Esophagus muscularis mucosa (tissue), 4 donors: Measurements from ENCODE around the gene HMGN3.

Source experiments
- EP300 ChIP-seq: sonication (generic); formaldehyde crosslinking; IDR thresholded peaks from one replicate; pipeline ENCODE4 v1.6.1; 2017; ENCODE audit warnings: antibody characterized with exemption
- POLR2A ChIP-seq: fragments of 450-650 bp; IDR thresholded peaks from one replicate; pipeline ENCODE4 v1.6.1; 2017; ENCODE audit warnings: antibody characterized with exemption, moderate library complexity, mild to moderate bottlenecking, low read depth
- POLR2AphosphoS5 ChIP-seq, 2 donors: sonication (generic); formaldehyde crosslinking; IDR thresholded peaks; one replicate each; pipeline ENCODE4 v1.6.1; 2017; ENCODE audit warnings: antibody characterized with exemption in 2 of 2
- TF ChIP-seq, protein P1 (sequence below), 3 experiments: fragments of 200-600 bp in 2 of 3; fragments of 450-650 bp in 1 of 3; sonication (generic) in 2 of 3; IDR thresholded peaks; one replicate each; pipeline ENCODE4 v1.5.1; 2017 to 2019; ENCODE audit warnings: antibody characterized with exemption in 3 of 3, mild to moderate bottlenecking in 2 of 3, moderate library complexity in 1 of 3

DNA sequence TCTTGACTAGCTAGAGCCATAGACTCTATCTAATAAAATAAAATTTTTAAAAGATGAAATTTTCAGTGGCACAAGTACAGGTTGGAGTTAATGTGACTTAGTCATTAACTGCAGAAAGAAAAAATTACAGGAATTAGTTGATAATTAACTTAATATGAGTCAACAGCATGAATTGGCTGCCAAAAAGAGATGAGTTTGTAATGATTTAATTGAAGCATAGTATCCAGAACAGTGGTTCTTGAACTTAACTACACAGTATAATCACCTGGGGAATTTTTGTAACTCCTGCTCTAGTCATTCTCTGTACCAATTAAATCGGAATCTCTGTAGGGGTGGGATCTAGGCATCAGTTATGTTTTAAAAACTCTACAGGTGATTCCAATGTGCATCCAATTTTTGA lies 46.3 kb upstream of the HMGN3 start:
- TF ChIP-seq POLR2AphosphoS5 (IDR thresholded peaks at IDR 0.05): no peak
- TF ChIP-seq, protein P1, sequence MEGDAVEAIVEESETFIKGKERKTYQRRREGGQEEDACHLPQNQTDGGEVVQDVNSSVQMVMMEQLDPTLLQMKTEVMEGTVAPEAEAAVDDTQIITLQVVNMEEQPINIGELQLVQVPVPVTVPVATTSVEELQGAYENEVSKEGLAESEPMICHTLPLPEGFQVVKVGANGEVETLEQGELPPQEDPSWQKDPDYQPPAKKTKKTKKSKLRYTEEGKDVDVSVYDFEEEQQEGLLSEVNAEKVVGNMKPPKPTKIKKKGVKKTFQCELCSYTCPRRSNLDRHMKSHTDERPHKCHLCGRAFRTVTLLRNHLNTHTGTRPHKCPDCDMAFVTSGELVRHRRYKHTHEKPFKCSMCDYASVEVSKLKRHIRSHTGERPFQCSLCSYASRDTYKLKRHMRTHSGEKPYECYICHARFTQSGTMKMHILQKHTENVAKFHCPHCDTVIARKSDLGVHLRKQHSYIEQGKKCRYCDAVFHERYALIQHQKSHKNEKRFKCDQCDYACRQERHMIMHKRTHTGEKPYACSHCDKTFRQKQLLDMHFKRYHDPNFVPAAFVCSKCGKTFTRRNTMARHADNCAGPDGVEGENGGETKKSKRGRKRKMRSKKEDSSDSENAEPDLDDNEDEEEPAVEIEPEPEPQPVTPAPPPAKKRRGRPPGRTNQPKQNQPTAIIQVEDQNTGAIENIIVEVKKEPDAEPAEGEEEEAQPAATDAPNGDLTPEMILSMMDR (IDR thresholded peaks at IDR 0.05): no peak
- TF ChIP-seq POLR2A: no peak
- no peak for TF ChIP-seq EP300
